Liver (tissue), 9 donors: ENCODE data around the gene LHPP. TPM values are rescaled to one million over a fixed set of nuclear protein-coding genes. Genes with fewer than 3 reads are reported as not detected.

Experiments
- DNase-seq: peaks from one replicate; pipeline ENCODE4 v3.0.0-alpha.2; 2017; ENCODE audit warnings: low spot score
- H3K27ac ChIP-seq, 2 donors: one replicate each; pipeline ENCODE4 v1.7.0; 2013; ENCODE audit warnings: inconsistent platforms in 2 of 2, low read length in 2 of 2, control low read depth in 1 of 2, low read depth in 1 of 2, mild to moderate bottlenecking in 1 of 2
- H3K27me3 ChIP-seq, 4 donors: one replicate each; pipeline versions ENCODE4 v1.6.1 to v1.7.0; 2013; ENCODE audit warnings: low read length in 3 of 4, inconsistent platforms in 1 of 4, mild to moderate bottlenecking in 1 of 4, moderate library complexity in 1 of 4; ENCODE audit not compliant: control insufficient read depth in 4 of 4, insufficient read depth in 4 of 4
- H3K36me3 ChIP-seq, 4 donors: one replicate each; pipeline versions ENCODE4 v1.6.1 to v1.7.0; 2013; ENCODE audit warnings: low read length in 3 of 4, mild to moderate bottlenecking in 3 of 4, low read depth in 1 of 4, moderate library complexity in 1 of 4; ENCODE audit not compliant: control insufficient read depth in 4 of 4, insufficient read depth in 3 of 4
- H3K4me1 ChIP-seq, 4 donors: one replicate each; pipeline versions ENCODE4 v1.6.1 to v1.7.0; 2013; ENCODE audit warnings: low read length in 3 of 4, mild to moderate bottlenecking in 3 of 4, moderate library complexity in 1 of 4; ENCODE audit not compliant: control insufficient read depth in 4 of 4, insufficient read depth in 4 of 4
- H3K4me3 ChIP-seq, 3 donors: one replicate each; pipeline versions ENCODE4 v1.6.1 to v1.7.0; 2013; ENCODE audit warnings: low read length in 3 of 3, control low read depth in 1 of 3, low read depth in 1 of 3, mild to moderate bottlenecking in 1 of 3
- H3K9ac ChIP-seq, 2 donors: one replicate each; pipeline ENCODE4 v1.7.0; 2013; ENCODE audit warnings: low read length in 2 of 2, mild to moderate bottlenecking in 2 of 2, moderate library complexity in 2 of 2, control low read depth in 1 of 2, low read depth in 1 of 2
- H3K9me3 ChIP-seq, 4 donors: one replicate each; pipeline versions ENCODE4 v1.6.1 to v1.7.0; 2013; ENCODE audit warnings: low read length in 3 of 4; ENCODE audit not compliant: control insufficient read depth in 4 of 4
- ATF3 ChIP-seq: IDR thresholded peaks from 2 replicates; pipeline ENCODE4 v1.6.1; 2016; ENCODE audit warnings: antibody characterized with exemption
- EGR1 ChIP-seq, 2 donors: IDR thresholded peaks; 2 replicates each; pipeline ENCODE4 v1.6.1; 2016 to 2018; ENCODE audit warnings: antibody characterized with exemption in 2 of 2, low read depth in 2 of 2
- FOXA1 ChIP-seq: IDR thresholded peaks from 2 replicates; pipeline ENCODE4 v1.6.1; 2016; ENCODE audit warnings: antibody characterized with exemption
- FOXA2 ChIP-seq: IDR thresholded peaks from 2 replicates; pipeline ENCODE4 v1.6.1; 2016; ENCODE audit warnings: antibody characterized with exemption
- JUND ChIP-seq, 2 donors: IDR thresholded peaks; 2 replicates each; pipeline ENCODE4 v1.6.1; 2016; ENCODE audit warnings: antibody characterized with exemption in 2 of 2
- NR2F2 ChIP-seq: IDR thresholded peaks from 2 replicates; pipeline ENCODE4 v1.6.1; 2016; ENCODE audit warnings: antibody characterized with exemption
- SP1 ChIP-seq: IDR thresholded peaks from 2 replicates; pipeline ENCODE4 v1.6.1; 2018; ENCODE audit warnings: antibody characterized with exemption, mild to moderate bottlenecking
- YY1 ChIP-seq: IDR thresholded peaks from 2 replicates; pipeline ENCODE4 v1.6.1; 2016; ENCODE audit warnings: antibody characterized with exemption, mild to moderate bottlenecking
- WGBS: extraction: QIAGEN DNeasy Blood & Tissue Kit; methylation state at CpG from one replicate; pipeline ENCODE4 v1.1.7; 2013; 5-methylcytosine and 5-hydroxymethylcytosine counted together
- polyA plus RNA-seq, 2 donors: library from polyadenylated mRNA; stranded (reverse) in 1 of 2; unstranded in 1 of 2; fragments of 200-250 nt in 1 of 2; fragments of >200 nt in 1 of 2; fragmentation: Nextera tagmentation in 1 of 2; extraction: Ambion mirVana in 1 of 2; gene quantifications; one replicate each; pipeline versions ENCODE4 v1.2.1 to v1.2.3, GENCODE V29; 2013 to 2015
- total RNA-seq, 2 donors: library from RNA; depleted of rRNA; stranded (reverse); fragments of >200 nt; gene quantifications; one replicate each; pipeline ENCODE4 v1.2.3, GENCODE V29; 2014
- TF ChIP-seq, protein P1 (sequence below): IDR thresholded peaks from 2 replicates; pipeline ENCODE4 v1.6.1; 2016; ENCODE audit warnings: antibody characterized with exemption
- TF ChIP-seq, protein P2 (sequence below): fragments of 150-350 bp; IDR thresholded peaks from 2 replicates; pipeline ENCODE4 v1.5.1; 2017; ENCODE audit warnings: improper control_type of control experiment, low read depth, low read length; ENCODE audit not compliant: missing input control
- TF ChIP-seq, protein P3 (sequence below): IDR thresholded peaks from 2 replicates; pipeline ENCODE4 v1.6.1; 2016; ENCODE audit warnings: antibody characterized with exemption
- TF ChIP-seq, protein P4 (sequence below): IDR thresholded peaks from 2 replicates; pipeline ENCODE4 v1.6.1; 2016; ENCODE audit warnings: antibody characterized with exemption, mild to moderate bottlenecking
- donor health status: healthy.
- donor health status: healthy.
- donor health status: healthy.
- donor health status: healthy.
- donor health status: healthy.

The LHPP gene
- total and polyA plus RNA-seq, 4 donors: 15.9 to 39.9 (median 26.2) TPM

DNA sequence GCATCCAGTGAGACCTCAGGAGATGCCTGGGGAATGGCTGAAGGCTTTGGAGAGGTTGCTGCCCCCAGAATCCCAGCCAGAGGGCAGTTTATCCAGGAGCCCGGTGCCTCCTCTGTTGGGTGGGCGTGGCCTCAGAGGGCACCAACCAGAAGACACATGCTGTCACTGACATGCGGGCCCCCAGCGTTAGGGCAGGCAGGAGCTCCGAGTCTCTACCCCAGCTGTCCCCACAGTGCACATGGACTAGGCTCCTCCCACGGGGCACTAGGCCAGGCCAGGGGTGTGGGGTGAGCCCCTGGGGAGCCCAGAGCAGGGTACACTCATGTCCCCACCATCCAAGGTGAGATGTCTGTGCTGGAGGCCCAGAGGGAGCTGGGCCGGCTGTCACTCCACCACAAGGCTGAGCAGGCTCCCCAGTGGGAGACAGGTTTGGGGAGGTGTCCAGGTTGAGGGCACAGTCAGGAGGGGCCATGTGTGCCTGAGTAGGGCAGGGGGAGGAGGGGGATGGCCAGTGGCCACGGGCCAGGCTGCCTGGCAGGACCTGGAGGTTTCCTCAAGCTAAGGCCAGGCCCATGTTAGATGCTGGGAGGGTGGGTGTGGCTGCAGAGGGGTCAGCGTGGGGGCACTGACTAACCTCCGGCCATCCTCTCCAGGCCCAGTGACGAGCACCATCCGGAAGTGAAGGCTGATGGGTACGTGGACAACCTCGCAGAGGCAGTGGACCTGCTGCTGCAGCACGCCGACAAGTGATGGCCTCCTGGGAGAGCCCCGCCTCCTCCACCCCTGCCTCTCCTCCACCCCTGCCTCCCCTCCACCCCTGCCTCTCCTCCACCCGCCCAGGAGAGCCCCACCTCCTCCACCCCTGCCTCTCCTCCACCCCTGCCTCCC, 151.2 kb downstream of the LHPP start:
- H3K4me3 ChIP-seq: no peak overlapping the region
- no peaks in the 10 kb centered on the region for H3K9me3 ChIP-seq
- H3K9ac ChIP-seq: no peak overlapping the region
- peaks cover 0 to 4% (median 2%) of the 10 kb centered on the region in 4 donors for H3K36me3 ChIP-seq
- TF ChIP-seq SP1 (no peak), NR2F2 (no peak)
- TF ChIP-seq, protein P1, sequence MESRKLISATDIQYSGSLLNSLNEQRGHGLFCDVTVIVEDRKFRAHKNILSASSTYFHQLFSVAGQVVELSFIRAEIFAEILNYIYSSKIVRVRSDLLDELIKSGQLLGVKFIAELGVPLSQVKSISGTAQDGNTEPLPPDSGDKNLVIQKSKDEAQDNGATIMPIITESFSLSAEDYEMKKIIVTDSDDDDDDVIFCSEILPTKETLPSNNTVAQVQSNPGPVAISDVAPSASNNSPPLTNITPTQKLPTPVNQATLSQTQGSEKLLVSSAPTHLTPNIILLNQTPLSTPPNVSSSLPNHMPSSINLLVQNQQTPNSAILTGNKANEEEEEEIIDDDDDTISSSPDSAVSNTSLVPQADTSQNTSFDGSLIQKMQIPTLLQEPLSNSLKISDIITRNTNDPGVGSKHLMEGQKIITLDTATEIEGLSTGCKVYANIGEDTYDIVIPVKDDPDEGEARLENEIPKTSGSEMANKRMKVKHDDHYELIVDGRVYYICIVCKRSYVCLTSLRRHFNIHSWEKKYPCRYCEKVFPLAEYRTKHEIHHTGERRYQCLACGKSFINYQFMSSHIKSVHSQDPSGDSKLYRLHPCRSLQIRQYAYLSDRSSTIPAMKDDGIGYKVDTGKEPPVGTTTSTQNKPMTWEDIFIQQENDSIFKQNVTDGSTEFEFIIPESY: no peak
- TF ChIP-seq, protein P2, sequence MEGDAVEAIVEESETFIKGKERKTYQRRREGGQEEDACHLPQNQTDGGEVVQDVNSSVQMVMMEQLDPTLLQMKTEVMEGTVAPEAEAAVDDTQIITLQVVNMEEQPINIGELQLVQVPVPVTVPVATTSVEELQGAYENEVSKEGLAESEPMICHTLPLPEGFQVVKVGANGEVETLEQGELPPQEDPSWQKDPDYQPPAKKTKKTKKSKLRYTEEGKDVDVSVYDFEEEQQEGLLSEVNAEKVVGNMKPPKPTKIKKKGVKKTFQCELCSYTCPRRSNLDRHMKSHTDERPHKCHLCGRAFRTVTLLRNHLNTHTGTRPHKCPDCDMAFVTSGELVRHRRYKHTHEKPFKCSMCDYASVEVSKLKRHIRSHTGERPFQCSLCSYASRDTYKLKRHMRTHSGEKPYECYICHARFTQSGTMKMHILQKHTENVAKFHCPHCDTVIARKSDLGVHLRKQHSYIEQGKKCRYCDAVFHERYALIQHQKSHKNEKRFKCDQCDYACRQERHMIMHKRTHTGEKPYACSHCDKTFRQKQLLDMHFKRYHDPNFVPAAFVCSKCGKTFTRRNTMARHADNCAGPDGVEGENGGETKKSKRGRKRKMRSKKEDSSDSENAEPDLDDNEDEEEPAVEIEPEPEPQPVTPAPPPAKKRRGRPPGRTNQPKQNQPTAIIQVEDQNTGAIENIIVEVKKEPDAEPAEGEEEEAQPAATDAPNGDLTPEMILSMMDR: no peak
- WGBS: 79% methylated on average over 18 of the region's 18 CpGs
- H3K4me1 ChIP-seq: no peaks in the 10 kb centered on the region
- DNase-seq: no peak
- no peak overlapping the region for H3K27ac ChIP-seq
- no peaks in the 10 kb centered on the region for H3K27me3 ChIP-seq

DNA sequence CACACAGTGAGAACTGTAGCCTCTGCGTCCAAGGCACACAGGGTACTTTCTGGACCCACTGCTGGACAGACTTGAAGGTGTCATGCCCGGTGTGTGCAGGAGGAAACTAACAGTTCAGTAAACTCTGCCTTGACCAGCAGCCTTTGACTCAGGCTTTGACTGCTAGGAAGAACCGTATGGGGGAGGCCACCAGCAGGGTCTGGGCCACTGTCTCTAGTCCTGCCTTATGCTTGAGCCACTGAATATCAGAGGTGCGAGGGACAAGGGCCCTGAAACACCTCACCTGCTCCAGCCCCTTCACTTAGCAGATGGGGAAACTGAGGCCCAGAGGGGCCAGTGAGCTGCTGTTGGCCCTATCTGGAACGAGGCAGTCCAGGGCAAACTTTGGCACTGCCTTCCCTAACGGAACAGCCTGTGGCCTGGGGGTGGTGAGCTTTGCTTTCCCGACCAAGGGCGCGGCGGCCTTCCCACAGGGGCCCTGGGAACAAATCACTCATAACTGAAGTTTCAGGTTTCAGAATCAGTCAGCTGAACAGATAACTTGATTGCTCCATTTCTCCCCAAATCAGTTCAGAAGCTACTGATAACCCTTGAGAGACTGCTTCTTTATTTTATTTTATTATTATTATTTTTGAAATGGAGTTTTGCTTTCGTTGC, 152.5 kb downstream of the LHPP start:
- H3K36me3 ChIP-seq: peaks cover 0 to 4% (median 3%) of the 10 kb centered on the region in 4 donors
- H3K9ac ChIP-seq: no peak overlapping the region
- no peaks in the 10 kb centered on the region for H3K4me1 ChIP-seq
- no peak overlapping the region for H3K4me3 ChIP-seq
- no peaks in the 10 kb centered on the region for H3K9me3 ChIP-seq
- H3K27ac ChIP-seq: no peak overlapping the region
- no peaks in the 10 kb centered on the region for H3K27me3 ChIP-seq
- no peak for DNase-seq
- WGBS: 80% methylated on average over 11 of the region's 11 CpGs
- TF ChIP-seq, protein P2: no peak
- TF ChIP-seq EGR1 (IDR thresholded peaks at IDR 0.05; ENCODE audit: low read depth in 2 of 2) (no peak), JUND (IDR thresholded peaks at IDR 0.05) (no peak), ATF3 (no peak), FOXA1 (no peak), YY1 (no peak), FOXA2 (no peak)
- TF ChIP-seq, protein P3, sequence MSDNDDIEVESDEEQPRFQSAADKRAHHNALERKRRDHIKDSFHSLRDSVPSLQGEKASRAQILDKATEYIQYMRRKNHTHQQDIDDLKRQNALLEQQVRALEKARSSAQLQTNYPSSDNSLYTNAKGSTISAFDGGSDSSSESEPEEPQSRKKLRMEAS: no peak
- TF ChIP-seq, protein P4, sequence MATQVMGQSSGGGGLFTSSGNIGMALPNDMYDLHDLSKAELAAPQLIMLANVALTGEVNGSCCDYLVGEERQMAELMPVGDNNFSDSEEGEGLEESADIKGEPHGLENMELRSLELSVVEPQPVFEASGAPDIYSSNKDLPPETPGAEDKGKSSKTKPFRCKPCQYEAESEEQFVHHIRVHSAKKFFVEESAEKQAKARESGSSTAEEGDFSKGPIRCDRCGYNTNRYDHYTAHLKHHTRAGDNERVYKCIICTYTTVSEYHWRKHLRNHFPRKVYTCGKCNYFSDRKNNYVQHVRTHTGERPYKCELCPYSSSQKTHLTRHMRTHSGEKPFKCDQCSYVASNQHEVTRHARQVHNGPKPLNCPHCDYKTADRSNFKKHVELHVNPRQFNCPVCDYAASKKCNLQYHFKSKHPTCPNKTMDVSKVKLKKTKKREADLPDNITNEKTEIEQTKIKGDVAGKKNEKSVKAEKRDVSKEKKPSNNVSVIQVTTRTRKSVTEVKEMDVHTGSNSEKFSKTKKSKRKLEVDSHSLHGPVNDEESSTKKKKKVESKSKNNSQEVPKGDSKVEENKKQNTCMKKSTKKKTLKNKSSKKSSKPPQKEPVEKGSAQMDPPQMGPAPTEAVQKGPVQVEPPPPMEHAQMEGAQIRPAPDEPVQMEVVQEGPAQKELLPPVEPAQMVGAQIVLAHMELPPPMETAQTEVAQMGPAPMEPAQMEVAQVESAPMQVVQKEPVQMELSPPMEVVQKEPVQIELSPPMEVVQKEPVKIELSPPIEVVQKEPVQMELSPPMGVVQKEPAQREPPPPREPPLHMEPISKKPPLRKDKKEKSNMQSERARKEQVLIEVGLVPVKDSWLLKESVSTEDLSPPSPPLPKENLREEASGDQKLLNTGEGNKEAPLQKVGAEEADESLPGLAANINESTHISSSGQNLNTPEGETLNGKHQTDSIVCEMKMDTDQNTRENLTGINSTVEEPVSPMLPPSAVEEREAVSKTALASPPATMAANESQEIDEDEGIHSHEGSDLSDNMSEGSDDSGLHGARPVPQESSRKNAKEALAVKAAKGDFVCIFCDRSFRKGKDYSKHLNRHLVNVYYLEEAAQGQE: no peak
